CD4-positive, alpha-beta T cell (primary cell): ENCODE measurements around the gene MFSD6. TPM values are rescaled to one million over a fixed set of nuclear protein-coding genes. Genes with fewer than 3 reads are reported as not detected.

Experiments used
- ATAC-seq: fragments of 200-7000 bp; cut with Tn5 transposase; one replicate; pipeline ENCODE4 v1.10.0; 2022; ENCODE audit warnings: mild to moderate bottlenecking; ENCODE audit not compliant: poor library complexity
- CTCF ChIA-PET: fragments of 350-600 bp; sonication (Branson Sonifier 250); formaldehyde crosslinking; loops from one replicate; lab custom pipeline; 2021; ENCODE audit warnings: antibody characterized with exemption, inconsistent platforms; lab: Charles Lee
- POLR2A ChIA-PET: fragments of 350-600 bp; sonication (Branson Sonifier 250); formaldehyde crosslinking; loops from one replicate; lab custom pipeline; 2021; ENCODE audit warnings: antibody characterized with exemption, inconsistent platforms; lab: Charles Lee
- DNase-seq, 14 experiments: peaks; one replicate each; pipeline ENCODE4 v3.0.0-alpha.2; 2013 to 2020; ENCODE audit warnings: mixed read lengths in 2 of 14
- H3K27ac ChIP-seq, 2 donors: one replicate each; pipeline versions ENCODE4 v1.5.1 to v1.7.0; 2013; ENCODE audit warnings: low read length in 2 of 2, low read depth in 1 of 2, mild to moderate bottlenecking in 1 of 2
- H3K27me3 ChIP-seq, 2 experiments: 1 replicate in 1 of 2; 2 replicates in 1 of 2; pipeline versions ENCODE4 v1.6.1 to v1.7.0; 2013; ENCODE audit warnings: low read length in 2 of 2, control low read depth in 1 of 2, mild to moderate bottlenecking in 1 of 2, moderate library complexity in 1 of 2; ENCODE audit not compliant: insufficient read depth in 2 of 2, control insufficient read depth in 1 of 2
- H3K36me3 ChIP-seq: one replicate; pipeline ENCODE4 v1.6.1; 2013; ENCODE audit warnings: low read length, control low read depth; ENCODE audit not compliant: insufficient read depth
- H3K4me1 ChIP-seq: one replicate; pipeline ENCODE4 v1.6.1; 2013; ENCODE audit warnings: low read length, control low read depth; ENCODE audit not compliant: insufficient read depth
- H3K4me3 ChIP-seq: one replicate; pipeline ENCODE4 v1.5.1; 2013; ENCODE audit warnings: mild to moderate bottlenecking, low read length, moderate library complexity
- H3K9me3 ChIP-seq, 2 experiments: 1 replicate in 1 of 2; 2 replicates in 1 of 2; pipeline versions ENCODE4 v1.6.1 to v1.7.0; 2013; ENCODE audit warnings: low read length in 2 of 2, mild to moderate bottlenecking in 2 of 2, control low read depth in 1 of 2, moderate library complexity in 1 of 2; ENCODE audit not compliant: control insufficient read depth in 1 of 2, insufficient read depth in 1 of 2
- H3K27ac Mint-ChIP-seq: one replicate; pipeline ENCODE4 v1.8.0; 2020; ENCODE audit warnings: mixed read lengths
- H3K27me3 Mint-ChIP-seq: one replicate; pipeline ENCODE4 v1.8.0; 2021; ENCODE audit warnings: mixed read lengths
- H3K36me3 Mint-ChIP-seq: one replicate; pipeline ENCODE4 v1.8.0; 2021; ENCODE audit warnings: low read depth, mixed read lengths
- H3K4me1 Mint-ChIP-seq: one replicate; pipeline ENCODE4 v1.8.0; 2021; ENCODE audit warnings: low read depth, mixed read lengths
- H3K4me3 Mint-ChIP-seq: one replicate; pipeline ENCODE4 v1.8.0; 2020; ENCODE audit warnings: mild to moderate bottlenecking, mixed read lengths
- H3K9me3 Mint-ChIP-seq: one replicate; pipeline ENCODE4 v1.8.0; 2020; ENCODE audit warnings: mixed read lengths
- CTCF ChIP-seq: fragments of 200-600 bp; IDR thresholded peaks from one replicate; pipeline ENCODE4 v1.8.0; 2022; ENCODE audit warnings: antibody characterized with exemption, mild to moderate bottlenecking
- intact Hi-C, 2 experiments: fragments of 100-400 bp; cut with DNase I in 1 of 2; cut with micrococcal nuclease in 1 of 2; formaldehyde crosslinking; loops; one replicate each; pipeline versions ENCODE4 v1.15.1 to v1.9.0; 2023 to 2025; cut with DNase I, micrococcal nuclease
- total RNA-seq, 174 experiments: library from RNA in 2 of 174; stranded (reverse) in 2 of 174; gene quantifications; one replicate each; pipeline ENCODE4 v1.2.3 and lab custom pipeline; 2021 to 2026

The MFSD6 gene
- total RNA-seq, 2 experiments from 2014 or later = 41.2 to 47.8 TPM

- Mint-ChIP-seq H3K9me3 (no peaks in the 10 kb centered on the region), H3K27ac (no peak overlapping the region), H3K4me1 (peaks cover 67% of the 10 kb centered on the region), H3K4me3 (no peak overlapping the region), H3K36me3 (peaks cover 43% of the 10 kb centered on the region), H3K27me3 (no peaks in the 10 kb centered on the region)
- no peak for DNase-seq
- no peak for TF ChIP-seq CTCF
- Histone ChIP-seq H3K27me3 (no peaks in the 10 kb centered on the region), H3K4me3 (no peak overlapping the region), H3K36me3 (peaks cover 12% of the 10 kb centered on the region), H3K27ac (no peak overlapping the region), H3K4me1 (peaks cover 3% of the 10 kb centered on the region), H3K9me3 (no peaks in the 10 kb centered on the region)
- intact Hi-C loops = no loop called here
- ChIA-PET CTCF (no interaction called here), POLR2A (no interaction called here)
- ATAC-seq = no peak
Observed at GRCh38 chr2:190449925-190450324, 41.8 kb downstream of the MFSD6 start.

- ChIA-PET POLR2A (interaction anchor here (0.7 kb wide), 1 partner anchor 9 kb away, joined by 3 read pairs; no protein-coding TSS in a partner anchor), CTCF (interaction anchor here (0.6 kb wide), 1 partner anchor 205 kb away, joined by 3 read pairs; no protein-coding TSS in a partner anchor)
- Mint-ChIP-seq H3K4me1 (peaks cover 64% of the 10 kb centered on the region), H3K27ac (no peak overlapping the region), H3K36me3 (peaks cover 46% of the 10 kb centered on the region), H3K27me3 (no peaks in the 10 kb centered on the region), H3K9me3 (no peaks in the 10 kb centered on the region), H3K4me3 (no peak overlapping the region)
- H3K4me1 ChIP-seq = peaks cover 3% of the 10 kb centered on the region
- DNase-seq (no peak), ATAC-seq (no peak)
- H3K36me3 ChIP-seq = peaks cover 12% of the 10 kb centered on the region
- TF ChIP-seq CTCF = no peak
- H3K4me3 ChIP-seq = no peak overlapping the region
- H3K27me3 ChIP-seq = no peaks in the 10 kb centered on the region
- H3K9me3 ChIP-seq = no peaks in the 10 kb centered on the region
- no peak overlapping the region for H3K27ac ChIP-seq
- intact Hi-C loops = no loop called here
Observed at GRCh38 chr2:190450363-190450762, 42.2 kb downstream of the MFSD6 start.

GRCh38 chr2:190451561-190452176 lies 43.5 kb downstream of the MFSD6 start:
- no peaks in the 10 kb centered on the region for H3K9me3 Mint-ChIP-seq
- H3K27ac Mint-ChIP-seq = no peak overlapping the region
- DNase-seq (no peak), ATAC-seq (no peak)
- peaks cover 18% of the 10 kb centered on the region for H3K36me3 ChIP-seq
- peaks cover 52% of the 10 kb centered on the region for H3K36me3 Mint-ChIP-seq
- H3K9me3 ChIP-seq = no peaks in the 10 kb centered on the region
- CTCF ChIA-PET = interaction anchor here (1.7 kb wide), 1 partner anchor 11 kb away, joined by 4 read pairs; no protein-coding TSS in a partner anchor
- H3K27ac ChIP-seq = no peak overlapping the region
- POLR2A ChIA-PET = interaction anchor here (1.0 kb wide), 1 partner anchor 26 kb away, joined by 3 read pairs; no protein-coding TSS in a partner anchor
- H3K4me1 Mint-ChIP-seq = peaks cover 60% of the 10 kb centered on the region
- TF ChIP-seq CTCF = no peak
- no peak overlapping the region for H3K4me3 ChIP-seq
- peaks cover 2% of the 10 kb centered on the region for H3K4me1 ChIP-seq
- H3K27me3 ChIP-seq = no peaks in the 10 kb centered on the region
- H3K27me3 Mint-ChIP-seq = no peaks in the 10 kb centered on the region
- intact Hi-C loops = no loop called here
- no peak overlapping the region for H3K4me3 Mint-ChIP-seq
